Measurements from ENCODE around the gene TDP1. TPM values are rescaled to one million over a fixed set of nuclear protein-coding genes. Genes with fewer than 3 reads are reported as not detected.

The TDP1 gene
- total RNA-seq, 4 donors from 2014 or later: 0.75 to 28.3 (median 14.5) TPM

DNA sequence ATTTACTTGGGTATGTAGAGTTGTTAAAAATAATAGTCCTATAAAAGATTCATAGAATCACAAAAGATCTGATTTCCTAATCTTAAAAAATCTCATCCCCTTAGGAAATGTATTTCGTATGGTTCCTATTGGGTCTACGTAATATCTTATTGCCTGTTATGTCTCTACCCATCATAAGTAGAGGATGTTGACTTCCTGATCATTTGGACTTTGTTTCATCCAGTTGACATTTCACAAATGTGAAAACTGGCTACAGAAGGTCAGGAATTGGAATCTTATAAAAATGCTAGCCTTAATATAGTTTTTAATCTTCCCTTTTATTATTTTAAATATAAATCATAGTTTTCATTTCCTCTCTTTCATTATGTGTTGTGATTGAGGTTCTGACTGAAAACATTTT, 45.2 kb downstream of the TDP1 start:
- peaks cover 0 to 17% (median 2%) of the 10 kb centered on the region in 4 donors for H3K36me3 ChIP-seq
- H3K9me3 ChIP-seq: no peaks in the 10 kb centered on the region
- H3K4me1 ChIP-seq: no peaks in the 10 kb centered on the region
- intact Hi-C loops (cut with DNase I; ENCODE audit: low total_unique reads) (no loop called here), in situ Hi-C loops (cut with MboI; ENCODE audit: low pct_ligation_motif_present in 1 of 4, low pct_unique_long_range_greater_than_20kb in 1 of 4, low sequenced_read_pairs in 3 of 4) (no loop called here)
- no peak overlapping the region for H3K27ac ChIP-seq
- H3K27me3 ChIP-seq: no peaks in the 10 kb centered on the region
- WGBS, 2 donors (ENCODE audit: low coverage in 1 of 2): 99 to 100% methylated on average over 2 of the region's 2 CpGs
- TF ChIP-seq, protein P1, sequence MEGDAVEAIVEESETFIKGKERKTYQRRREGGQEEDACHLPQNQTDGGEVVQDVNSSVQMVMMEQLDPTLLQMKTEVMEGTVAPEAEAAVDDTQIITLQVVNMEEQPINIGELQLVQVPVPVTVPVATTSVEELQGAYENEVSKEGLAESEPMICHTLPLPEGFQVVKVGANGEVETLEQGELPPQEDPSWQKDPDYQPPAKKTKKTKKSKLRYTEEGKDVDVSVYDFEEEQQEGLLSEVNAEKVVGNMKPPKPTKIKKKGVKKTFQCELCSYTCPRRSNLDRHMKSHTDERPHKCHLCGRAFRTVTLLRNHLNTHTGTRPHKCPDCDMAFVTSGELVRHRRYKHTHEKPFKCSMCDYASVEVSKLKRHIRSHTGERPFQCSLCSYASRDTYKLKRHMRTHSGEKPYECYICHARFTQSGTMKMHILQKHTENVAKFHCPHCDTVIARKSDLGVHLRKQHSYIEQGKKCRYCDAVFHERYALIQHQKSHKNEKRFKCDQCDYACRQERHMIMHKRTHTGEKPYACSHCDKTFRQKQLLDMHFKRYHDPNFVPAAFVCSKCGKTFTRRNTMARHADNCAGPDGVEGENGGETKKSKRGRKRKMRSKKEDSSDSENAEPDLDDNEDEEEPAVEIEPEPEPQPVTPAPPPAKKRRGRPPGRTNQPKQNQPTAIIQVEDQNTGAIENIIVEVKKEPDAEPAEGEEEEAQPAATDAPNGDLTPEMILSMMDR (IDR thresholded peaks at IDR 0.05): no peak
- no peak for TF ChIP-seq EP300 (IDR thresholded peaks at IDR 0.05; ENCODE audit: low read depth)
- no peak for TF ChIP-seq POLR2AphosphoS5 (IDR thresholded peaks at IDR 0.05)
- TF ChIP-seq POLR2A (IDR thresholded peaks at IDR 0.05): no peak
- H3K4me3 ChIP-seq: no peak overlapping the region
- no peak for DNase-seq

DNA sequence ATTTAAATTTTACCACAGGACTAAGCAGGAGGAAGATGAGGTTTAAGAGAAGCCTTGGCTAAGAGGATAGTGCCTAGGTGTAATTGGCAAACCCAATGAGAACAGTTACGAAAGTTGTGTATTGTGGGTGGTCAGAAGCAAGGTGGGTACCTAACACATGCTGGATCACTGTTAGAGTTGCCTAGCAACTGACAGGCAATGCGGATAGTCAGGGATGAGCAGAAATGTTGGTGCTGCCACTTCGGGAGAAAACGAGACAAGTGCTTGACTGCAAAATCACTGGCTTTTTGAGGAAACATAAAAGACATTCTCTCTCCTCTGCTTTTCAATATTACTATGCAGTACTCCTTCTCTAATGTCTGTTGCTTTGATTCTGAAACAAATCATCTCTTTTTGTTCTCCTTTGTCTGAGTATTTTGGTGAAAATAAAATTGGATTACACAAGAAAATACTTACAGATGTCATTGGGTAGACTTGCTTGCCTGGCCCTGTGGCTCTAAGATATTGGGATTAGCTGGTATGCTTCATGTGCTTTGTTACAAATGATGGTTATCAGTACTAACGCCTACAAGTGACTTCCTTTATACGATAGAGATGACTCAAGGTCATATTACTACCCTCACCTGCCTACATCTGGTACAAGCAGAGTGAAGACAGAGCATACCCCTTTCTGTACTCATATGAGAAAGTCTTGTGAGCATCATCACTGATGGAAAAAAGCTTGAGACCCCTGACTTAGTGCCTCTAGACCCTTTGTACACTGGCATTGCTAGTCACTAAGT, 48.0 kb downstream of the TDP1 start:
- no peaks in the 10 kb centered on the region for H3K27me3 ChIP-seq
- WGBS, 2 donors (ENCODE audit: low coverage in 1 of 2): 88% methylated on average over 6 of the region's 6 CpGs
- in situ Hi-C loops (cut with MboI; ENCODE audit: low pct_ligation_motif_present in 1 of 4, low pct_unique_long_range_greater_than_20kb in 1 of 4, low sequenced_read_pairs in 3 of 4): no loop called here
- H3K4me1 ChIP-seq: no peaks in the 10 kb centered on the region
- H3K4me3 ChIP-seq: no peak overlapping the region
- TF ChIP-seq POLR2A (IDR thresholded peaks at IDR 0.05): no peak
- no peak for TF ChIP-seq POLR2AphosphoS5 (IDR thresholded peaks at IDR 0.05)
- no peak for TF ChIP-seq EP300 (IDR thresholded peaks at IDR 0.05; ENCODE audit: low read depth)
- TF ChIP-seq, protein P1 (IDR thresholded peaks at IDR 0.05): no peak
- no peak for DNase-seq
- peaks cover 0 to 11% (median 2%) of the 10 kb centered on the region in 4 donors for H3K36me3 ChIP-seq
- intact Hi-C loops (cut with DNase I; ENCODE audit: low total_unique reads): no loop called here
- H3K27ac ChIP-seq: no peak overlapping the region
- no peaks in the 10 kb centered on the region for H3K9me3 ChIP-seq

DNA sequence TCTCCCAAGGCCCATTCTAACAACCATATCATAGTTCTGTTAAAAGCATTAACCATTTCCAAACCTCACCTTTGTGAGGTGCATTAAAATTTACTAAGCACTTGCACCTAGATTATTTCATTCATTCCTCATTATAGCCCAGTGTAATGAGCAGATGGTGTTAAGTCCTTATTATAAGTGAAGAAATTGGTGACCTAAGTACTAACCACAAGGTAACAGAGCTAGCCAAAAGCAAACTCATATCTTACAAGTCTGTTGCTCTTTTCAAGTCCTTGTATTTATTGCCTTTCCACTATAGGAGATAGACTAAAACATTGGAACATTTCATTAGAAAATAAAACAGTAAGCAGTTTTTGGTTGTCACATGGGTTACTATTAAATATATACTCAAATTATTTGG, 49.7 kb downstream of the TDP1 start:
- TF ChIP-seq POLR2AphosphoS5 (IDR thresholded peaks at IDR 0.05): no peak
- TF ChIP-seq, protein P1 (IDR thresholded peaks at IDR 0.05): no peak
- TF ChIP-seq POLR2A (IDR thresholded peaks at IDR 0.05): no peak
- no peak for TF ChIP-seq EP300 (IDR thresholded peaks at IDR 0.05; ENCODE audit: low read depth)
- Histone ChIP-seq H3K4me3 (no peak overlapping the region), H3K27ac (no peak overlapping the region), H3K27me3 (no peaks in the 10 kb centered on the region), H3K4me1 (no peaks in the 10 kb centered on the region), H3K36me3 (peaks cover 0 to 5% (median 2%) of the 10 kb centered on the region in 4 donors), H3K9me3 (no peaks in the 10 kb centered on the region)
- in situ Hi-C loops (cut with MboI; ENCODE audit: low pct_ligation_motif_present in 1 of 4, low pct_unique_long_range_greater_than_20kb in 1 of 4, low sequenced_read_pairs in 3 of 4) (no loop called here), intact Hi-C loops (cut with DNase I; ENCODE audit: low total_unique reads) (no loop called here)
- no peak for DNase-seq

DNA sequence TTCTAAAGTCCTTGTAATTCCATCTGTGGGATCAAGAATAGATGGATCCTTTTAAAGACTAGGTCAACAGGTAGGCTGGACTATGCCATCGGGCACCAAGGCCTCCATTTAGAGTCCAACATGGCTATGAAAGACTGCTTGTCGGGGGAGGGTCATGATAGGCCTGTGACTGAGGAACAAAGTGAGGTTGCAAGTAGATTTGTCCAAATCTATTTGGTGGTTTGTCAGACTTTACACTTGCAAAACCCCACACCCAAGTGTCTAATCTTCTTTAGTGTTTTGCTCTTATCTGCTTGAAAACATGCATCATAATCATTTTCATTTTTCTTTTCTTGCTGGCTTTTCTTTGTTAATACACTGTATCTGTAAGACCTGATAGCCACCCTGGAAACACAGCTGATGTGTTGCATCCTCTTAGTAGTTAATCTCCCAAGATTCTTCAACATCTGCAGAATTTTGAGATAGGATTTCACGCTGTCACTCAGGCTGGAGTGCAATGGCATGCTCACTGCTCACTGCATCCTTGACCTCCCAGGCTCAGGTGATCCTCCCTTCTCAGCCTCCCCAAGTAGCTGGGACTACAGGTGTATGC, 50.3 kb downstream of the TDP1 start:
- WGBS, 2 donors (ENCODE audit: low coverage in 1 of 2): 96% methylated on average over 3 of the region's 3 CpGs; no CpG with 5 or more reads in 1 of the 2 donors
- H3K9me3 ChIP-seq: no peaks in the 10 kb centered on the region
- H3K27me3 ChIP-seq: no peaks in the 10 kb centered on the region
- in situ Hi-C loops (cut with MboI; ENCODE audit: low pct_ligation_motif_present in 1 of 4, low pct_unique_long_range_greater_than_20kb in 1 of 4, low sequenced_read_pairs in 3 of 4): no loop called here
- no peak overlapping the region for H3K27ac ChIP-seq
- peaks cover 0 to 5% (median 2%) of the 10 kb centered on the region in 4 donors for H3K36me3 ChIP-seq
- no peak for DNase-seq
- H3K4me3 ChIP-seq: no peak overlapping the region
- TF ChIP-seq POLR2AphosphoS5 (IDR thresholded peaks at IDR 0.05) (no peak), POLR2A (IDR thresholded peaks at IDR 0.05) (no peak), EP300 (IDR thresholded peaks at IDR 0.05; ENCODE audit: low read depth) (no peak)
- TF ChIP-seq, protein P1 (IDR thresholded peaks at IDR 0.05): no peak
- H3K4me1 ChIP-seq: no peaks in the 10 kb centered on the region
- intact Hi-C loops (cut with DNase I; ENCODE audit: low total_unique reads): no loop called here

All from transverse colon (tissue), 4 donors.